ENCODE results near the gene ARSK. TPM values are rescaled to one million over a fixed set of nuclear protein-coding genes. Genes with fewer than 3 reads are reported as not detected.

ARSK gene
- total and polyA plus RNA-seq, 10 of the 15 experiments (the other 5 are each of a cell fraction or from before 2014, with no cell fraction given), result 1.6 to 9.5 (median 5.8) TPM

DNA sequence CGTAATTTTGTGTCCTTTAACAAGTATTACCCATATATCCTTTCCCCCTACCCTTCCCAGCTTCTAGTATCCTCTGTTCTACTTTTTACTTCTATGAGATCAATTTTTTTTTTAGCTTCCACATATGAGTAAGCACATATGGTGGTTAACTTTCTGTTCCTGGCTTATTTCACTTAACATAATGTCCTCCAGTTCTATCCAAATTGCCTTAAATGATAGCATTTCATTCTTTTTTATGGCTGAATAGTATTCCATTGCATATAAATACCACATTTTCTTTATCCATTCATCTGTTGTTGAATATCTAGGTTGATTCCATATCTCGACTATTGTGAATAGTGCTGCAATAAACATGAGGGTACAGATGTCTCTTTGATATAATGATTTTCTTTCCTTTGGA lies 36.5 kb upstream of the ARSK start:
- Histone ChIP-seq H3K79me2 (ENCODE audit: control insufficient read depth, insufficient read depth, low read length) (no peaks in the 10 kb centered on the region), H3K4me1 (ENCODE audit: control insufficient read depth, insufficient read depth, low read length) (no peaks in the 10 kb centered on the region), H3K27ac (ENCODE audit: control insufficient read depth, insufficient read depth) (no peak overlapping the region), H4K20me1 (ENCODE audit: control insufficient read depth, insufficient read depth) (no peaks in the 10 kb centered on the region), H3K9ac (ENCODE audit: control insufficient read depth, insufficient read depth, low read length) (no peak overlapping the region), H3K36me3 (ENCODE audit: control insufficient read depth in 2 of 2, insufficient read depth in 2 of 2, low read length in 1 of 2) (peaks cover 1 to 14% of the 10 kb centered on the region in 2 experiments), H3K4me3 (no peak overlapping the region), H3K9me3 (replicated peaks; ENCODE audit: control insufficient read depth, insufficient read depth, low read length) (no peaks in the 10 kb centered on the region), H3K4me2 (ENCODE audit: control insufficient read depth, insufficient read depth) (no peak overlapping the region), H2AFZ (ENCODE audit: control insufficient read depth, low read depth, low read length) (no peak overlapping the region), H3K27me3 (replicated peaks in 1 of 2; ENCODE audit: control insufficient read depth in 2 of 2, insufficient read depth in 2 of 2, low read length in 1 of 2) (no peaks in the 10 kb centered on the region)
- SMC1A ChIA-PET (ENCODE audit: uncharacterized antibody, unreplicated experiment), result interaction anchor here (0.9 to 1.6 kb wide), 2 partner anchors 18 to 26 kb away, joined by 3 to 4 read pairs; no protein-coding TSS in a partner anchor
- POLR2A ChIA-PET, result no interaction called here
- WGBS (ENCODE audit: insufficient coverage, insufficient replicate concordance, low lambda C conversion rate, missing lambda C conversion rate), result 91% methylated on average over 2 of the region's 2 CpGs
- ATAC-seq (no peak), DNase-seq (ENCODE audit: low read depth, low spot score) (no peak), FAIRE-seq (no peak)
- in situ Hi-C loops (cut with MboI), result no loop called here
- no peak for TF ChIP-seq MEF2A (IDR thresholded peaks at IDR 0.05; ENCODE audit: insufficient read depth, low read depth, low read length)
- TF ChIP-seq, protein P1, sequence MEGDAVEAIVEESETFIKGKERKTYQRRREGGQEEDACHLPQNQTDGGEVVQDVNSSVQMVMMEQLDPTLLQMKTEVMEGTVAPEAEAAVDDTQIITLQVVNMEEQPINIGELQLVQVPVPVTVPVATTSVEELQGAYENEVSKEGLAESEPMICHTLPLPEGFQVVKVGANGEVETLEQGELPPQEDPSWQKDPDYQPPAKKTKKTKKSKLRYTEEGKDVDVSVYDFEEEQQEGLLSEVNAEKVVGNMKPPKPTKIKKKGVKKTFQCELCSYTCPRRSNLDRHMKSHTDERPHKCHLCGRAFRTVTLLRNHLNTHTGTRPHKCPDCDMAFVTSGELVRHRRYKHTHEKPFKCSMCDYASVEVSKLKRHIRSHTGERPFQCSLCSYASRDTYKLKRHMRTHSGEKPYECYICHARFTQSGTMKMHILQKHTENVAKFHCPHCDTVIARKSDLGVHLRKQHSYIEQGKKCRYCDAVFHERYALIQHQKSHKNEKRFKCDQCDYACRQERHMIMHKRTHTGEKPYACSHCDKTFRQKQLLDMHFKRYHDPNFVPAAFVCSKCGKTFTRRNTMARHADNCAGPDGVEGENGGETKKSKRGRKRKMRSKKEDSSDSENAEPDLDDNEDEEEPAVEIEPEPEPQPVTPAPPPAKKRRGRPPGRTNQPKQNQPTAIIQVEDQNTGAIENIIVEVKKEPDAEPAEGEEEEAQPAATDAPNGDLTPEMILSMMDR (IDR thresholded peaks at IDR 0.05 in 2 of 3, conservative IDR thresholded peaks at IDR 0.05 in 1 of 3; ENCODE audit: control insufficient read depth in 2 of 3, extremely low read depth in 1 of 3, insufficient read depth in 1 of 3, low read depth in 3 of 3, low read length in 3 of 3), result no peak
- TF ChIP-seq ZNF592 (IDR thresholded peaks at IDR 0.05), result no peak
- TF ChIP-seq NFXL1 (IDR thresholded peaks at IDR 0.05; ENCODE audit: borderline replicate concordance), result no peak
- no peak for TF ChIP-seq RELA (IDR thresholded peaks at IDR 0.05; ENCODE audit: borderline replicate concordance, partially characterized antibody)
- no peak for TF ChIP-seq SRF (IDR thresholded peaks at IDR 0.05; ENCODE audit: low read depth in 2 of 2, low read length in 2 of 2)
- TF ChIP-seq RFX5 (IDR thresholded peaks at IDR 0.05; ENCODE audit: low read depth, low read length), result no peak
- TF ChIP-seq WRNIP1 (IDR thresholded peaks at IDR 0.05; ENCODE audit: borderline replicate concordance, low read depth, low read length), result no peak
- TF ChIP-seq, protein P2, sequence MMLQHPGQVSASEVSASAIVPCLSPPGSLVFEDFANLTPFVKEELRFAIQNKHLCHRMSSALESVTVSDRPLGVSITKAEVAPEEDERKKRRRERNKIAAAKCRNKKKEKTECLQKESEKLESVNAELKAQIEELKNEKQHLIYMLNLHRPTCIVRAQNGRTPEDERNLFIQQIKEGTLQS (IDR thresholded peaks at IDR 0.05; ENCODE audit: borderline replicate concordance, extremely low read depth, low read depth, low read length), result no peak
- TF ChIP-seq JUND (IDR thresholded peaks at IDR 0.05; ENCODE audit: low read depth, low read length), result no peak
- TF ChIP-seq SIX5 (IDR thresholded peaks at IDR 0.05; ENCODE audit: low read depth, low read length, severe bottlenecking), result no peak
- no peak for TF ChIP-seq KAT2A (conservative IDR thresholded peaks at IDR 0.05; ENCODE audit: control insufficient read depth, low read depth, low read length)
- CTCF ChIA-PET, result no interaction called here
- RAD21 ChIA-PET (ENCODE audit: unreplicated experiment), result no interaction called here
- no TSS peak for BruUV-seq (replicated peaks)
- intact Hi-C loops (cut with micrococcal nuclease; ENCODE audit: unreplicated experiment), result no loop called here

All from GM12878 (cell line).